GM21447 (cell line): ENCODE results near the gene BAG5.
"Not testable (repeated sequence)": the region's sequence is repeated elsewhere in the genome, so short reads cannot be mapped to it uniquely, and the experiment has no call there.

Experiments
- ATAC-seq: cut with Tn5 transposase; IDR thresholded peaks from one replicate; pipeline ENCODE4 v1.9.1; 2021; ENCODE audit not compliant: unreplicated experiment

The BAG5 gene

DNA sequence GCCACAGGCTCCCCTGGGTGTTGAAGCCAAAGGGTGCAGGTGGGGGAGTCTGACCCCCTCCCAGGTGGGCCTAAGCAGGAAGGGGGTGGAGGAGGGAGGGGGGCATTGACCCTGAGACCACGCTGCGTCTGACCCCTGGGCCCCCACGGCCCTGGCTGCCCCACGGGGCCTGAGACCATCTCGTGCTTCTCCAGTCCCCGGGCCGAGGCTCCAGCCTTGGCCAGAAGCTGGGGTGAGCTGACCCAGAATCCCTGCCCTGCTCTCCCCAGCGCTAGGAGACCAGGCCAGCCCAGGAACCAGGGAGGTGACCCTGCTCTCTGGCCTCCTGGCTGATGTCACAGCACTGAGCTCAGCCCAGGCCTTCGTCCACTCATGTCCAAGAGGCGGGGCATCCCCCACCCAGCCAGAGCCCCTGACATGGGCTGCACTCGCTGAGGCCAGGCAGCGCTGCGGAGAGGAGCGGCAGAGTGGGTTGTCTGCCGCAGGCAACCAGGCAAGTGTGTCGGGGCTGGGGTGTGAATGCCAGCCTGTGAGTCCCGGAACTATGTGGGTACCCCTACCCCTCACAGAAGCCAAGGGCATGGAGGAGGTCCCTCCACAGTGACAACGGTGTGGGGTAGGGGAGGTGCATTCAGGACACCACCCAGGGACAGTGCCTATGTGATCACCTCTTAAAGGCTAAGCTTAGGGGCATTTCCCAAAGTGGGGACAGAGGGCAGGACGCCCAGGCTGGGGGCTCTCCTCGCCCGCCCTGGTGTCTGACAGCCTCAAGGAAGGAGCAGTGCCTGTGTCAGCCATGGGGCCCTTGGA lies 27.2 kb downstream of the BAG5 start:
- ATAC-seq, result no peak

DNA sequence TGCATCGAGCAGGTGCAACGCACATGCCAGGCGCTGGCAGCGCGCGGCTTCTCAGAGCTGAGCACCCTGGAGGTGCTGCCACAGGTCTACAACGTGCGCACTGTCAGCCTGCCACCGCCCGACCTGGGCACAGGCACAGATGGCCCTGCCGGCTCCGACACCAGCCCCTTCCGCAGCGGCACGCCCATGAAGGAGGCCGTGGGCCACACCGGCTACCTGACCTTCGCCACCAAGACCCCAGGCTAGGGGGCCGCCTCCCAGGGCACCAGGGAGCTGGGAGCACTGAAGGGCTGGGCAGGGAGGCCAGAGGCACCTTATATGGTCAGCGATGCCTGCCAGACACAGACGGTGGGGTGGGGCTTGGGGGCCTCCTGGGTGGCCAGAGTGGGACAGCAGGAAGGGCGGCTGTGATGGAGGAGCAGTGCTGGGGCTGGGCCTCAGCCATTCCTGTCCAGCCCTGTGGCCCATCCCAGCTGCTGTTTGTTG lies 27.8 kb downstream of the BAG5 start:
- ATAC-seq, result no peak

DNA sequence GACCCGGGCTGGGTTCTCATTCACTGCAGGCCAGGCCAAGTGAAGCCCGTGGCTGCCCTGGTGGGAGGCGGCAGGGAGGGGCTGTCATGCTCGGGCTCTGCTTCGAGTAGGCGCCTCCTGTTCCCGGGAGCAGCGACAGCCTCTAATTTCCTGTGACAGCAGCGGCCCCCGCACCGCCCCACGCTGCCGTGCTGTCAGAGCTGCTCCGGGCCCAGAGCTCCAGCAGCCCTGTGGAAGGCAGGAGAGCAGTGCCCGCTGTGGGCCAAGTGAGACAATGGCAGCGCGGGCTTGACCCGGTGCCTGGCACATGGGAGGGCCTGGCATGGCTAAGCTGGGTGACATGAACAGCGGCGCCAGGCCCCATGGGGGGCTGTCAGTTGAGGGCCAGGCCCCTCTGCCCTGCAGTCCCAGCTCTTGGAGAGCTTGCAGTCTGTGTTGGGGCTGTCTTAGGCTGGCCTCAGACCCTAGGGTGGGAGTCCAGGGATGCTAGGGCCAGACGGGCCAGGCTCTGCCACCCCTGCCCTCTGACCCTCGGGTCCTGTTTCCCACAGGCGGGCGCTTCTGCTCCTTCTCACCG lies 28.4 kb downstream of the BAG5 start:
- no peak for ATAC-seq

DNA sequence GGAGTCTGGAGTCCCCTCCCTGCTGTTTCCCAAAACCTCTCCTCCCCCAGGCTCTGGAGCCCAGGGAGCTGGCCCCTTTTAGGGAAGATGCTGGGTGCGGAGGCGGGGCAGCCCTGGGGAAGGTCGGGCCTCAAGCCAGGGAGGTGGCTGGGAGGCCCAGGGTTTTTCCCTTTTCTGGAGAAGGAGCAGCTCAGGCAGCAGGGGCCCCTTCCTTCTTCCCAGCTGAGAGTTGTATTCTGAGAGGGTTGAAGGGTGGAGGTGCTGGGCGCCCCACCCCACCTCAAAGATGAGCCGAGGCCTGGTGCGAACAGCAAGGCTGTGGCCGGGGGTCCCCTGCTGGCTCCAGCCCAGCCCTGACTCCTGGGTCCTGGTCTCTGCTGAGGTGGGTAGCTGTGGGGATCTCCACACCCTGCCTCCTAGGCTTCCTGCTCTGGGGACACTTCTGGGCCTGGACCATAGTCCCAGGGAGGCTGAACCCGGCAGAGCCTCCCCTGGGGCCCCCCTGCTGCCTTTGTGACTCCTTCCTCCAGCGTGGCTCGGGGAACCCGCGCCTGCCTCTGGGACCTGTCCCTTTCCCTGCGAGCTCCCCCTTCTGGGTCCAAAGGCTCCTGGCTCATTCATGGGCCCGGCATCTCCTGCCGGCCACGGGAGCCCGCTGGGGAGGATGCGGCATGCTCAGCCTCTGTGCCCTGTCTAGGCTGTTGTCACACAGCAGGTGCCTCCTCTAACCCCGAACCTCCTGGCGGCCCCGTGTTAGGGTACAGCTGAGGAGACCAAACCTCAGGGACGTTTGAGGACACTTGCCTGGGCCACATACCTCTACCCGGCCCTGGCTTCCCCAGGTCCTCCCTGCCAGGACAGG lies 29.1 kb downstream of the BAG5 start:
- ATAC-seq, result no peak

DNA sequence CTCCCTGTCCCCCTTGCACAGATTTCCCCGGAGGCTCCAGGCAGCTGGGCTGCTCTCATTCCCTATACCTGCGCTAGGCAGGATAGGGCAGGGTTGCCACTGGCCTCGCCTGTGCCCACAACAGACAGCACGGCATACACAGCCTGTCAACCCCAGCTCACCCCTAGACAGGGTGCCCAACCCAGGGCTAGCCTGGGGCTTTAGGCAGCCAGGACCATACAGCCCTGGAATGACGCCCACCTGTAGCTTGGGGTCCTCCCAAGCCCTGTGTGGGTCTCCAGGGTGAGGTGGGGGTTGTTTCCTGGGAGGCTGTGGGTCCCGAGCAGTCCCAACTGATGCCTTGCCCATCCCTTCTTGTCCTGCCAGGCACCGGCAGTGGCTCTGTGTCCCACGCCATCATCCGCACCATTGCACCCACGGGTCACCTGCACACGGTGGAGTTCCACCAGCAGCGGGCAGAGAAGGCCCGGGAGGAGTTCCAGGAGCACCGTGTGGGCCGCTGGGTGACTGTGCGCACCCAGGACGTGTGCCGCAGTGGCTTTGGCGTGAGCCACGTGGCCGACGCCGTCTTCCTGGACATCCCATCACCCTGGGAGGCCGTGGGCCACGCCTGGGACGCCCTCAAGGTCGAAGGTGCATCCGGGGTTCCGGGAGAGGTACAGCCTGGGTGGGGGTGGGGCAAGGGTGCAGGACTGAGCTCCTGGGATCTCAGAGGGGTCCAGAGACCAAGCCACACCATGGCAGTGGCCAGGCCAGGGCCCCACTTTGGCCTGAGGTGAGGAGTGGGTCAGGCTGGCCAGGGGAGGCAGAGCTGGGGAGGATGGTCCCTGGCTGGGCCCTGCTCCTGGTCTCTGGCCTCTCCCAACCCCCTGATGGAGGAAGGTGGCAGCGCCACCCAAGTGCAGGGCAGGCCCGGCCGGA lies 30.0 kb downstream of the BAG5 start:
- no peak for ATAC-seq

DNA sequence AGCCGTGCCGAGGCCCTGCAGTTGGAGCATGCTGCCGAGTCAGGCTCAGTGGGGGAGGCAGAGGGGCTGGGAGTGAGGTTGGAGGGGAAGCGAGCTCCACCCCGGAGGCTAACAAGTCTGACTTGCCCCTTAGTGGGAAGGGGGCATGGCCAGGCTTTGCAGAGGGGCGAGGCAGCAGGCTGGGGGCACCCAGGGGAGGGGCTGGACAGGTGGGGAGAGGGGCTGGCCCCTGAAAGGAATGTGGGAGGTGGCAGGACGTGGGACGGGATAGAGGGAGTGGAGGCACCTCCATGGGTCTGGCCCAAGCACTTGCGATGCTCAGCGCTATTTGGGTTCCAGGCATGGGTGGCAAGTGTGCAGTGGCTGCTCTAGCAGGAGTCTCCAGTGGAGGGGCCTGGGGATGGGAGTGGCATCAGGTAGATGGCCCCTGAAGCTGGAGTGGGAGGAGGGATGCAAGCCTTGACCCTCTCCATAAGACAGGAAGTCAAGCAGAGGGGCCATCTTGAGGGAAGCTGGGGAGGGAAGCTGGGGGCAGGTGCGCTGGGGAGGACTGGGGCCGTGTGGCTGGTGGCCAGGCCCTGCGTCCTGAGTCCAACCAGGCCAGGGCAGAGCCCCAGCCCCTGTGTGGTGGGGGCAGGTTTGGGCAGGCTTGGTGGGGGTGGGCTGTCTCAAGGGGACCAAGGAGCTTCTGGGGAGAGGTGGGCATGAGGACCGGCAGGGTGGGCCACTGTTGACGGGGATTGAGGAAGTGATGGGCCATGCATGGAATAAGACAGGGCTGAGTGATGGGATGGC lies 30.8 kb downstream of the BAG5 start:
- no peak for ATAC-seq

DNA sequence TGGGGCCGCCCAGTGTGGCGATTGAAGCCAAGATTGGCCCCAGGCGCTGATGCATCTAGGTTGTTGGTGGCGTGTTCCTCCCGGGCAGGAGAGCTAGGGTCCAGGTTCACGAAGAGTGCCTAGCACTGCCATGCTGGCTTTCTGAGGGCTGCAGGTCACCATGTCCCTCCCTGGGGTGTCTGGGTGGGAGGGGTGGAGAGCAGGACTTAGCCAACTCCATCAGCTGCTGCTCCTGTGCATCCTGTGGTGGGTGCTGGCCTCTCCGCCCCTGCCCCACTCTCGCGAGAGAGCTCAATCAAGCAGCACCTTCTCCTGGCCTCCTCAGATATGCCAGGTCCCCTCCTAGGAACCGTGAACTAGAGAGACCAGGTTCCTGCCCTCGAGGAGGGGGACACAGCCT lies 31.6 kb downstream of the BAG5 start:
- no peak for ATAC-seq

DNA sequence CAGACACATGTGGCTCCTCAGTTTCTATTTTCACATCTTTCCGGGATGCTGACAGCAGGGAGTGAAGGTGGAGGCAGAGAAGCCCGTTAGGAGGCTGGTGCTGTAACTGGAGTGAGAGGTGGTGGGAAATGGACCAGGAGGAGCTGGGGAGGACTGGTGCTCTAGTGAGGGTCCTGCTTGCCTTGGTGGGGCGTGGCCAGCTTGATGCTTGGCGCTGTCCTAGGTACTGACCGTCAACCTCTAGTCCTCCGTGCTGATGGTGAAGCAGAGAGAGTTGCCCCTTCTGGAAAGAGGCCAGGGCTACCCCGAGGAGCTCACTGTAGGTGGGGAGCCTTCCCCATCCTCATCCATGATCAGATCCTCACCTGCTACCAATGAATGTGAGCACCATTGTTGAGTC lies 32.1 kb downstream of the BAG5 start:
- ATAC-seq, result no peak

DNA sequence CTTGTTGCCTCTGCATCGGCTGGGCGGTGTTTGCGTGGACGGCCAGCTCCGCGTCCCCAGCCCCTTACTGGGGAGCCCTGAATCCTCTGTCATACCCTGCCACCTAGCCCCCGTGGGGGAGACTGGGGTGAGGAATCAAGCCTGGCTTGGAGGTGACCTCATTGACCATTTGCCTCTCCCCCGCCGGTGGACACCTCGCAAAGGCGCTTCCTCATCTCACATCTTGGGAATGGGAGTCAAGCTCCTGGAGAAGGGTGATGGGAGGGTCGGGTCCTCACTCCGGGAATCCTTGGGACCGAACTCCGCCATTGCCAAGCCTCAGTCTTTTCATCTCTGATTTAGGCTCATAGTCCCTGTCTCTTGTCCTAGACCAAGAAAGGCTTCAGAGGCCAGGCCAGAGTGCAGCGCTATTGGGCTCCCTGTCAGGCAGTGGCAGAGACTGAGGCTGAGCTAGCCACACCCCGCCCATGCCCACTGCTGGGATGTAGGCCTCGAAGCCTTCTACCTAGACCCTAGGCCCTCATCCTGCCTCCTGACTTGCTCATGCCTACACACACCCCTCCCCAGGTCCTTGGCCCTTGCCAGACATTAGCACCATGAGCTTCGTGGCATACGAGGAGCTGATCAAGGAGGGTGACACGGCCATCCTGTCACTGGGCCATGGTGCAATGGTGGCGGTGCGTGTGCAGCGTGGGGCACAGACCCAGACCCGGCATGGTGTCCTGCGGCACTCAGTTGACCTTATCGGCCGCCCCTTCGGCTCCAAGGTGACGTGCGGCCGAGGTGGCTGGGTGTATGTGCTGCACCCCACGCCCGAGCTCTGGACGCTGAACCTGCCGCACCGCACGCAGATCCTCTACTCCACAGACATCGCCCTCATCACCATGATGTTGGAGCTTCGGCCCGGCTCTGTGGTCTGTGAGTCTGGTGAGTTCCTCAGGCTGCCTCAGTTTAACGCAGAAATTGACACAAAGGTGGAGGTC lies 32.8 kb downstream of the BAG5 start:
- ATAC-seq, result no peak

DNA sequence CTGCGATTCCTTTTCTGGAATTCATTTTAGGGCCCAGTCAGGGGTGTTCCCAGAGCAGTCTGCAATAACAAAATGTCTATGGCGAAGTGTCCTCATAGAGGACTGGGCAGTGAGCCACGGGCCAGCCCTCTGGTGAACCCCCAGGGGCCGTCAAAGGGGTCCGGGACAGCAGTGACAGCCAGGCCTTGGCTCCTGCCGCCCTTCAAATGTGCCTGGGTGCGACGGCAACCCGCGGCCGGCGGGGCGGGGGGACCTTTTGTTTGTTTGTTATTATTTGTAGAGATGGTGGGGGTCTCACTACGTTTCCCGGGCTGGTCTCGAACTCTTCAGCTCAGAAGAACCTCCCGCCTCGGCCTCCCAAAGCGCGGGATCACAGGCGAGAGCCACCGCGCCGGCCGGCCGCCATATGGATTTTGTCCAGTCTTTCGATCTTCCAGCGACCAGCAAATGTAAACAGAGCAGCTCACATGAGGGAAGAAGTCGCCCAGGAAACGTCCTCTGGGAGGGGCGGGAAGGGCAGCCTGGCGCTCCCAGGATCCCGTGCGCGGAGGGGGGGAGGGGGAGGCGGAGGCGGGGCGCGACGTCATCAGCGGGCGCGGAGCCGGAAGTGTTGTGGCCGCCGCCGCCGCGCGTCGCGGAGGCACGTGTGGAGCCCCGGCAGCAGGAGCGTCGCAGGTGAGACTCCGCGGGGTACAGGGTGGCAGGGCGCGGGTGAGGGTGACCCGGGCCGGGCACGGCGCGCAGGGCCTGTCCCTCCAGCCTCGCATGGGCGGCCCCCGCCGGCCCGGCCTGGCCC lies 33.7 kb downstream of the BAG5 start, which contains the start of gene TRMT61A:
Gene TRMT61A, plus strand, starts transcription at position 610 of the 796 bp plus-strand sequence. CDS start 783 bp downstream, outside the sequence.
- peak; percentile 33 for ATAC-seq

DNA sequence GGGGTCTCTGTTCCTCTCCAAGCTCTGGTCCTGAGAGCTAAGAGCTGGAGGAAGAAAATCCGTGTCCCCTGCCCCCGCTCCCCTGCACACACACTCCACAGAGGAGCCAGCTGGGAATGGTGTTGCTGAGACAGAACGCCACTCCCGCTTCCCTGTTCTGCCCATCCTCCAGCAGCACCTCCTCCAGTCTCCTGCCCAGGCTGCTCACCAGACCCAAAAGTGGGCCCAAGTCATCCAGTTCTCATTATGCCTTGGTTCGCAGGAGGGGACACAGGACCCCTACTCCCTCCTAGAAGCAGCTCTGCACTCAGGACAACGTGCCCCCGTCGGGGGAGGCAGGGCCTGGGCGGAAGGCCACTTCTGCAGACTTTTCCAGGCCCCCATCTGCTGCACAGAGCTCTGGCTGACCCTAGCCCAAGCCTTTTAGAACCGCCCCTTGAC lies 34.3 kb downstream of the BAG5 start:
- ATAC-seq, result no peak

DNA sequence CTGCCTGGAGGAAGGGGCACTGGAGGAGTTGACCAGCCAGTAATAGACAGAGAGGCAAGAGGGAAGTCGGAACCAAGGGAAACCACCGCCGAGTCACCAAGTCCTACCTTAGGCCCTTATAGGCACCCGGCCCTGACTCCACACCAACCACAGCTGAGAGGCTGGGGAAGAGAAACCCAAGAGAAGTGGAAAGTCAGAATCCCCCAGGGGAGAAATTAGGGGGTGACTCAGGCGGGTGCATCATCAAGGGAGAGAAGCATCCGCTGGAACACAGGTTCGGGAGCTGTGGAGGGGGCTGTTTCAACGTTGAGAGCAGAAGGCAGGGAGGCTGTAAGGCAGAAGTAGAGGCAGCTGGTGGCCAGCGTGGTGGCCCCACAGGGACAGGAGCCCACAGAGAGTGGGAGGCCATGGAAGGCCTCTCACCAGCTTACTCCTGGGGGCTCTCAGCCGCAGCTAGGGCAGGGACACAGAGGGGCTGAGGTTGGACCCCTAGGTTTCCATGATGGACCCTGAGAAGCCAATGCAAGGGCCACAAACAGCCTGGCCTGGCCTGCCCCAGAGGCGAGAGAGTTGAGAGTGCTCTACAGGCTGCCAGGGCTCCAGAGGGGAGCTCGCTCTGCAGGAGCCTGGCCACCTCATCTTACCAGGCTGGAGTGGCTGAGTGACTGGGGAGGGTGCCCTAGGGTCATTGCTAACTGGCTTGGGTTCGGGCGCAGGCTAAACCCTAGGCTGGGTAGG lies 34.9 kb downstream of the BAG5 start:
- ATAC-seq, result peak; percentile 71

DNA sequence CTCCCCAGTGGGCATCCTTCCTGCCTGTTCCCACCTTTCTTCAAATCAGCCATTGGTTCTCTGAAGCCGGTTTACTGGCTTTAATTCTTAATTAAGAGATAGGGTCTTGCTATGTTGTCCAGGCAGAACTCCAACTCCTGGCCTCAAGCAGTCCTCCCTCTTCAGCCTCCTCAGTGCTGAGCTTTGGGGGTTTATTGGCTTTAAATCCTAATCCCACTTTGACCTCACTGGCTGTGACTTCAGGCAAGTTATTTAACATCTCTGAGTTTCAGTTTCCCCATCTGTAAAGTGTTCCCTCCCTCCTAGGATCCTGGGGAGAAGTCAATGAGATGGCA lies 35.6 kb downstream of the BAG5 start:
- no peak for ATAC-seq

DNA sequence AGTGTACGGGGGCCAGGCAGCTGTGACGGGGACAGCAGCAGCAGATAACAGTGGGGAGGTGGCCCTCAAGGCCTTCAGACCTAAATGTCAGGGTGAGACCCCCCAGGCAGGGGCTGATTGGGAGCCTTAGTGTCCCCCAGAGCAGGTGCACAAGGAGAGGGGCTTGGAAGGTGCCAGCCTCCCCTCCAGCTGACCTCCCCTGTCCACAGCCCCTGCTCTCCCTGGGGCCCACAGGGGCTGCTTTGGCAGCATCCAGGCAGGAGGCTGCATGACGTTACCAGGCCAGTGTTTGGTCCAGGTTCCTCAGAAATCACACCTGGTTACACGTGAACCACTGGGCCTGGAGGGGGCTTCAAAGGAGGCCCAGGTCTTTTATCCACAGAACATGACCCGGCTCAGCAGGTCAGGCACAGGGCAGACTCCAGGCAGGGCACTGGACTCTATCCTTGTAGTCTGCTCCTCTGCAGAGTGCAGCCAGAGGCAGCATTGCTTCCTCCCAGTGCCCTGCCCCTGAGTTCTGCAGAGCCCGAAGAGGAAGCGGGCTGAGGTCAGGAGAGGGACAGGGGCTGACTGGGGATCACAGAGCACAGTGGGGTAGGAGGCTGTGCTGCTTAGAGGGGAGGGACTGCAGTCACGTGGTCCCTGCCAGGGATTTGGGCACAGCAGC lies 36.1 kb downstream of the BAG5 start:
- ATAC-seq, result no peak

DNA sequence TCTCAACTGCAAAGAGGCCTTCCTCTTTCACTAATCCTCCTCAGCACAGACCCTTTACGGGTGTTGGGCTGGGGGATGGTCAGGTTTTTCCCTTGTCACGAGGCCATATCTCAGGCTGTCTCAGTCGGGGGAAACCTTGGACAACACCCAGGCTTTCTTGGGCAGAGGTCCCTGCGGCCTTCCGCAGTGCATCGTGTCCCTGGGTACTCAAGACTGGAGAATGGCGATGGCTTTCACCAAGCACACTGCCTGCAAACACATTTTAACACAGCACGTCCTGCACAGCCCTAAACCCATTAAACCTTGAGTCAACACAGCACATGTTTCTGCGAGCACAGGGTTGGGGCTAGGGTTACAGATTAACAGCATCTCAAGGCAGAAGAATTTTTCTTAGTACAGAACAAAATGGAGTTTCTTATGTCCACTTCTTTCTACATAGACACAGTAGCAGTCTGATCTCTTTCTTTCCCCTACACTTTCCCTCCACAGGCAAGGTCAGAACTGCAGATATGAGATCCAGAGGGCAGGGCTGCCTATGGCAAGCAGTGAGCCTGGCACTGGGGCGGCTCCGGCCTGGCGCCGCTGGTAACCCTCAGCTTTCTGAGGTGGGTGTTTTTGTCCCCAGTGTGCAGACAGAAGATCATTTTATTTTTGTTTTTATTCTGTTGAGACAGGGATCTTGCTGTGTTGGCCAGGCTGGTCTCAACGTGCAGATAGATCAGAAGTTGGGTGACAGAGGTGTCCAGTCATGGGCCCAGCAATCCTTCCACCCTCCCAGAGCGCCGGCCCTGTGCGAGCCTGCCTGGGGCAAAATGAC lies 36.8 kb downstream of the BAG5 start:
- ATAC-seq, result not testable (repeated sequence)
